ENCODE results near the gene RAVER1.
A peak's percentile ranks its signal among the peaks of the same experiment; 100 is the strongest.

- peak; percentile 46 to 50 for TF ChIP-seq POLR2A (IDR thresholded peaks at IDR 0.05)
- peak in 1 of 6 experiments; percentile 1 for TF ChIP-seq CTCF (IDR thresholded peaks at IDR 0.05)
Measured at GRCh38 chr19:10270616-10271394, 62.5 kb downstream of the RAVER1 start, which contains the start of gene ICAM1.

All from thyroid gland (tissue), 4 donors.